HepG2 (cell line): Measurements from ENCODE around the gene DOCK4. TPM values are rescaled to one million over a fixed set of nuclear protein-coding genes. Genes with fewer than 3 reads are reported as not detected.

ENCODE experiments used
- ATAC-seq: fragments of 200-7000 bp; cut with Tn5 transposase; 3 replicates; pipeline ENCODE4 v1.9.1; 2020; ENCODE audit warnings: mild to moderate bottlenecking, moderate library complexity
- BruUV-seq: library from RNA; stranded (reverse); fragments of 400-500 nt; replicated peaks from 2 replicates; lab custom pipeline; 2021; lab: Mats Ljungman, UMichigan
- CTCF ChIA-PET: fragments of 300-600 bp; formaldehyde crosslinking; extraction: SDS; loops from one replicate; lab custom pipeline; 2021; ENCODE audit warnings: low total read pairs, inconsistent platforms, low intra/inter-chr PET ratio; lab: Yijun Ruan, JAX
- POLR2A ChIA-PET: fragments of 350-600 bp; sonication (Branson Sonifier 250); formaldehyde crosslinking; loops from one replicate; lab custom pipeline; 2020; ENCODE audit warnings: antibody characterized with exemption, inconsistent platforms; lab: Yijun Ruan, JAX
- DNase-seq: peaks from one replicate; pipeline ENCODE4 v3.0.0-alpha.2; 2015; ENCODE audit warnings: low spot score
- FAIRE-seq: peaks from 3 replicates; lab custom pipeline; 2011; peaks lifted over from hg19 to GRCh38; lab: Jason Lieb, UNC
- H2AFZ ChIP-seq: one replicate; pipeline ENCODE4 v1.6.1; 2011; ENCODE audit warnings: low read length, inconsistent platforms
- H3K27ac ChIP-seq: fragments of 300-600 bp; 3 replicates; pipeline ENCODE4 v1.8.0; 2011; ENCODE audit warnings: mixed run types, mild to moderate bottlenecking, mixed read lengths, low read length, inconsistent platforms; ENCODE audit not compliant: insufficient read depth; ENCODE audit errors: extremely low read length
- H3K27me3 ChIP-seq, 2 experiments: fragments of 200-600 bp in 1 of 2; 2 replicates in 1 of 2; 3 replicates in 1 of 2; pipeline versions ENCODE4 v1.6.0 to v1.8.0; 2011; ENCODE audit warnings: low read length in 2 of 2, mild to moderate bottlenecking in 2 of 2, moderate library complexity in 2 of 2, inconsistent platforms in 1 of 2; ENCODE audit not compliant: insufficient read depth in 2 of 2, control insufficient read depth in 1 of 2
- H3K36me3 ChIP-seq, 2 experiments: fragments of 200-600 bp in 1 of 2; replicated peaks in 1 of 2; 2 replicates in 1 of 2; 3 replicates in 1 of 2; pipeline versions ENCODE4 v1.5.1 to v1.8.0; 2011; ENCODE audit warnings: low read length in 2 of 2, inconsistent platforms in 1 of 2; ENCODE audit not compliant: insufficient read depth in 2 of 2, control insufficient read depth in 1 of 2
- H3K4me1 ChIP-seq: 2 replicates; pipeline ENCODE4 v1.5.1; 2012; ENCODE audit warnings: low read length, inconsistent platforms; ENCODE audit not compliant: insufficient read depth
- H3K4me2 ChIP-seq: 2 replicates; pipeline ENCODE4 v1.6.0; 2011; ENCODE audit warnings: low read depth, low read length, inconsistent platforms
- H3K4me3 ChIP-seq, 3 experiments: fragments of 200-600 bp in 1 of 3; sonication (generic), shearing (Covaris generic) in 1 of 3; replicated peaks in 1 of 3; 2 replicates each; pipeline ENCODE4 v1.5.1; 2011 to 2016; ENCODE audit warnings: low read length in 3 of 3, inconsistent platforms in 2 of 3, low read depth in 2 of 3, mild to moderate bottlenecking in 2 of 3, control low read depth in 1 of 3, mixed read lengths in 1 of 3; ENCODE audit not compliant: insufficient read depth in 1 of 3
- H3K79me2 ChIP-seq: one replicate; pipeline ENCODE4 v1.6.1; 2011; ENCODE audit warnings: low read length, inconsistent platforms; ENCODE audit not compliant: insufficient read depth
- H3K9ac ChIP-seq: 2 replicates; pipeline ENCODE4 v1.6.0; 2011; ENCODE audit warnings: mild to moderate bottlenecking, low read depth, low read length, inconsistent platforms; ENCODE audit not compliant: insufficient read depth
- H3K9me3 ChIP-seq: 2 replicates; pipeline ENCODE4 v1.5.1; 2012; ENCODE audit warnings: mild to moderate bottlenecking, low read length
- H4K20me1 ChIP-seq: 2 replicates; pipeline ENCODE4 v1.6.0; 2011; ENCODE audit warnings: inconsistent platforms, mild to moderate bottlenecking, low read length, moderate library complexity; ENCODE audit not compliant: insufficient read depth
- MEIS1 ChIP-seq: sonication (generic); formaldehyde crosslinking; IDR thresholded peaks from 2 replicates; pipeline ENCODE4 v1.9.0; 2021; ENCODE audit warnings: mild to moderate bottlenecking, missing genetic modification reagents, moderate library complexity, borderline replicate concordance
- MZF1 ChIP-seq: sonication (generic); formaldehyde crosslinking; IDR thresholded peaks from 2 replicates; pipeline ENCODE4 v1.8.1; 2023; ENCODE audit warnings: mild to moderate bottlenecking, missing genetic modification reagents, borderline replicate concordance
- NRL ChIP-seq: sonication (generic); formaldehyde crosslinking; IDR thresholded peaks from 2 replicates; pipeline ENCODE4 v1.5.0; 2020; ENCODE audit warnings: missing genetic modification reagents, mild to moderate bottlenecking, moderate library complexity, borderline replicate concordance
- ZNF407 ChIP-seq: sonication (generic); formaldehyde crosslinking; IDR thresholded peaks from one replicate; pipeline ENCODE4 v1.5.1; 2020; ENCODE audit warnings: mild to moderate bottlenecking, missing genetic modification reagents; ENCODE audit errors: not compliant biosample characterization
- ZNF598 ChIP-seq: sonication (generic); formaldehyde crosslinking; IDR thresholded peaks from 2 replicates; pipeline ENCODE4 v1.5.1; 2020; ENCODE audit warnings: mild to moderate bottlenecking, missing genetic modification reagents, borderline replicate concordance
- WGBS: methylation state at CpG from one replicate; pipeline ENCODE4 v1.1.6; 2017; ENCODE audit warnings: low lambda C conversion rate; 5-methylcytosine and 5-hydroxymethylcytosine counted together
- in situ Hi-C: cut with HindIII; loops from 2 replicates; pipeline ENCODE4 v1.10.0; 2017; ENCODE audit warnings: low pct_unique_long_range_greater_than_20kb; ENCODE audit not compliant: extremely low pct_ligation_motif_present
- intact Hi-C: fragments of 100-400 bp; cut with micrococcal nuclease; formaldehyde crosslinking; loops from one replicate; pipeline ENCODE4 v1.10.0; 2022; ENCODE audit not compliant: unreplicated experiment
- polyA plus RNA-seq, 8 experiments: library from polyadenylated mRNA; depleted of rRNA in 3 of 8; stranded (reverse) in 7 of 8; unstranded in 1 of 8; fragments of >200 nt; fragmentation: Illumina TruSeq in 4 of 8; extraction: Trizol in 4 of 8; gene quantifications; 2 replicates each; pipeline versions ENCODE4 v1.2.1 to v1.2.3, GENCODE V29; 2011 to 2016; ENCODE audit warnings: low read depth in 4 of 8, missing spikeins in 1 of 8, mixed read lengths in 1 of 8; ENCODE audit not compliant: insufficient read depth in 1 of 8
- total RNA-seq, 5 experiments: library from RNA; depleted of rRNA; stranded (reverse); fragments of >200 nt; fragmentation: Illumina TruSeq; extraction: Trizol; gene quantifications; 2 replicates each; pipeline ENCODE4 v1.2.3, GENCODE V29; 2016; ENCODE audit warnings: low read depth in 1 of 5
- TF ChIP-seq, protein P1 (sequence below): sonication (generic); formaldehyde crosslinking; IDR thresholded peaks from 2 replicates; pipeline ENCODE4 v1.8.0; 2022; ENCODE audit warnings: mild to moderate bottlenecking, missing genetic modification reagents
- TF ChIP-seq, protein P2 (sequence below): sonication (generic); formaldehyde crosslinking; IDR thresholded peaks from 2 replicates; pipeline ENCODE4 v1.5.0; 2020; ENCODE audit warnings: missing genetic modification reagents
- TF ChIP-seq, protein P3 (sequence below): sonication (generic); formaldehyde crosslinking; IDR thresholded peaks from 2 replicates; pipeline ENCODE4 v1.4.0; 2020; ENCODE audit warnings: missing genetic modification reagents

DOCK4 gene
- total and polyA plus RNA-seq, 2 of the 13 experiments (the other 11 are each of a cell fraction or from before 2014, with no cell fraction given): 13.5 to 17.4 TPM

GRCh38 chr7:111823826-111824225 is 382.4 kb downstream of the DOCK4 start:
- intact Hi-C loops (no loop called here), in situ Hi-C loops (no loop called here)
- Histone ChIP-seq H3K4me3 (no peak overlapping the region), H3K79me2 (no peaks in the 10 kb centered on the region), H3K9ac (no peak overlapping the region), H2AFZ (no peak overlapping the region)
- BruUV-seq: no TSS peak
- WGBS: 98% methylated on average over 4 of the region's 4 CpGs
- no peak for TF ChIP-seq NRL (CRISPR knock-in tag)
- TF ChIP-seq MZF1 (CRISPR knock-in tag): no peak
- TF ChIP-seq, protein P1, sequence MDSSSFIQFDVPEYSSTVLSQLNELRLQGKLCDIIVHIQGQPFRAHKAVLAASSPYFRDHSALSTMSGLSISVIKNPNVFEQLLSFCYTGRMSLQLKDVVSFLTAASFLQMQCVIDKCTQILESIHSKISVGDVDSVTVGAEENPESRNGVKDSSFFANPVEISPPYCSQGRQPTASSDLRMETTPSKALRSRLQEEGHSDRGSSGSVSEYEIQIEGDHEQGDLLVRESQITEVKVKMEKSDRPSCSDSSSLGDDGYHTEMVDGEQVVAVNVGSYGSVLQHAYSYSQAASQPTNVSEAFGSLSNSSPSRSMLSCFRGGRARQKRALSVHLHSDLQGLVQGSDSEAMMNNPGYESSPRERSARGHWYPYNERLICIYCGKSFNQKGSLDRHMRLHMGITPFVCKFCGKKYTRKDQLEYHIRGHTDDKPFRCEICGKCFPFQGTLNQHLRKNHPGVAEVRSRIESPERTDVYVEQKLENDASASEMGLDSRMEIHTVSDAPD (CRISPR knock-in tag): no peak
- TF ChIP-seq ZNF407 (CRISPR knock-in tag): no peak
- TF ChIP-seq, protein P2, sequence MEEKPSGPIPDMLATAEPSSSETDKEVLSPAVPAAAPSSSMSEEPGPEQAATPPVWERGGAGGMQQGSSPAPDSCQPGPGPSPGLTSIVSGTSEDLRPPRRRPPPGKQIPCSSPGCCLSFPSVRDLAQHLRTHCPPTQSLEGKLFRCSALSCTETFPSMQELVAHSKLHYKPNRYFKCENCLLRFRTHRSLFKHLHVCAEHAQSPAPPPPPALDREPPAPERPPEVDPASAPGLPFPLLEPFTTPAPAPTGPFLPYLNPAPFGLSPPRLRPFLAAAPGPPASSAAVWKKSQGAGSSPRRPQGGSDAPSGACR (CRISPR knock-in tag): no peak
- TF ChIP-seq, protein P3, sequence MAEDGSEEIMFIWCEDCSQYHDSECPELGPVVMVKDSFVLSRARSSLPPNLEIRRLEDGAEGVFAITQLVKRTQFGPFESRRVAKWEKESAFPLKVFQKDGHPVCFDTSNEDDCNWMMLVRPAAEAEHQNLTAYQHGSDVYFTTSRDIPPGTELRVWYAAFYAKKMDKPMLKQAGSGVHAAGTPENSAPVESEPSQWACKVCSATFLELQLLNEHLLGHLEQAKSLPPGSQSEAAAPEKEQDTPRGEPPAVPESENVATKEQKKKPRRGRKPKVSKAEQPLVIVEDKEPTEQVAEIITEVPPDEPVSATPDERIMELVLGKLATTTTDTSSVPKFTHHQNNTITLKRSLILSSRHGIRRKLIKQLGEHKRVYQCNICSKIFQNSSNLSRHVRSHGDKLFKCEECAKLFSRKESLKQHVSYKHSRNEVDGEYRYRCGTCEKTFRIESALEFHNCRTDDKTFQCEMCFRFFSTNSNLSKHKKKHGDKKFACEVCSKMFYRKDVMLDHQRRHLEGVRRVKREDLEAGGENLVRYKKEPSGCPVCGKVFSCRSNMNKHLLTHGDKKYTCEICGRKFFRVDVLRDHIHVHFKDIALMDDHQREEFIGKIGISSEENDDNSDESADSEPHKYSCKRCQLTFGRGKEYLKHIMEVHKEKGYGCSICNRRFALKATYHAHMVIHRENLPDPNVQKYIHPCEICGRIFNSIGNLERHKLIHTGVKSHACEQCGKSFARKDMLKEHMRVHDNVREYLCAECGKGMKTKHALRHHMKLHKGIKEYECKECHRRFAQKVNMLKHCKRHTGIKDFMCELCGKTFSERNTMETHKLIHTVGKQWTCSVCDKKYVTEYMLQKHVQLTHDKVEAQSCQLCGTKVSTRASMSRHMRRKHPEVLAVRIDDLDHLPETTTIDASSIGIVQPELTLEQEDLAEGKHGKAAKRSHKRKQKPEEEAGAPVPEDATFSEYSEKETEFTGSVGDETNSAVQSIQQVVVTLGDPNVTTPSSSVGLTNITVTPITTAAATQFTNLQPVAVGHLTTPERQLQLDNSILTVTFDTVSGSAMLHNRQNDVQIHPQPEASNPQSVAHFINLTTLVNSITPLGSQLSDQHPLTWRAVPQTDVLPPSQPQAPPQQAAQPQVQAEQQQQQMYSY (CRISPR knock-in tag): no peak
- no peak for TF ChIP-seq ZNF598 (CRISPR knock-in tag)
- no peak for TF ChIP-seq MEIS1
- TF ChIP-seq, all 625 proteins: peak for 0
- DNase-seq (no peak), ATAC-seq (no peak), FAIRE-seq (no peak)
- peaks cover 4 to 6% of the 10 kb centered on the region in 2 experiments; a peak in 4 of 5 replicates for H3K36me3 ChIP-seq
- H4K20me1 ChIP-seq: no peaks in the 10 kb centered on the region
- CTCF ChIA-PET: no interaction called here
- no peaks in the 10 kb centered on the region for H3K9me3 ChIP-seq
- no peak overlapping the region for H3K27ac ChIP-seq
- no peaks in the 10 kb centered on the region for H3K4me1 ChIP-seq
- no peak overlapping the region for H3K4me2 ChIP-seq
- POLR2A ChIA-PET: no interaction called here
- no peaks in the 10 kb centered on the region; a peak in 1 of 5 replicates for H3K27me3 ChIP-seq
